DMS 273 treated with DMSO at 0.1 percent for 48 hours (cell line): Measurements from ENCODE around the gene LAMTOR5.

Source experiments
- DNase-seq: peaks from one replicate; lab custom pipeline; 2025; lab: John Stamatoyannopoulos, UW

Gene LAMTOR5

GRCh38 chr1:110387048-110387754 lies 20.3 kb downstream of the LAMTOR5 start:
- no peak for DNase-seq

DNA sequence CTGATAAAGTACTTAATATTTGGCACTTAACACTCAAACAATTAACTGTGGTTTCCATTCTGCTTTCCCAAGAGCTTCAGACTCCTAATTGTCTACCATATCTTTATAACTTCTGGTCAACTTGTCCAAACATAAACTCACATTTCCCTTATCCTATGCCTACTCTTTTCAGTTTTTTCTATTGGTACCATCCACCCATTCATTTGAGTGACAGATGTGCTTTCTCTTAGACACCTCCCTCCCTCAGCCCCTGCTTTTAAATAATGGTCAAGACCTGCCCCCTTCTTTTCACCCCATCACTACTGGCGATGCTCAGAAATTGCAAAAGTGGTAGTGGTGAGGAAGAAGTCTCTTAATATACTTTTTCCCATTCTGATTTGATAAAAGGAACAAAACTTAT lies 22.1 kb downstream of the LAMTOR5 start:
- DNase-seq: no peak

DNA sequence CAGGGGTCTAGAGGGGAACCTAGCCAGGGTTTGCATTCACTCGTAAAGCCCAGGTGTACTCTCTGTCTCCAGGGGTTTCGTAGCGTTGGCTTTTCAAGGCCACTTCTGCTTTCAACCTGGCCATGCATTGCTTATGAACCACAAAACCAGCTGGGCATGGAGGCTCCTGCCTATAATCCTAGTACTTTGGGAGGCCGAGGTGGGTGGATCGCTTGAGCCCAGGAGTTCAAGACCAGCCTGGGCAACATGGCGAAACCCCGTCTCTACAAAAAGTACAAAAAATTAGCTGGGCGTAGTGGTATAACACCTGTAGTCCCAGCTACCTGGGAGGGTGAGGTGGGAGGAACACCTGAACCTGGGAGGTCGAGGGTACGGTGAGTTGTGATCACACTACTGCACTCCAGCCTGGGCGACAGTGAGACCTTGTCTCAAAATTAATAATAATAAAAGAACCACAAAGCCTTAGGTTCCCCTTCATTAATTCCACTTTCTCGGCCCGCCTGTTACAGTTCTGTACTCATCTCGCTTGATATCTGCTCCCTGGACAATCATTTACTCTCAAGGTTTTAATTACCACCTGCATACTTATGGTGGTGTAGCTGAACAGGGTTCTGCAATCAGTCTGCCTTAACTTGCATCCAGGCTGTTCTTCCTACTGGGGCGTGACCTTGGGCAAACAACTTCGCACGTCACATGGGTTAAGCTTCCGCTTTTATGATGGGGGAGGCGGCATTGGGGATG lies 22.7 kb downstream of the LAMTOR5 start:
- no peak for DNase-seq

GRCh38 chr1:110383251-110383990 lies 24.1 kb downstream of the LAMTOR5 start:
- DNase-seq: no peak

GRCh38 chr1:110380672-110381283 lies 26.7 kb downstream of the LAMTOR5 start:
- no peak for DNase-seq

- no peak for DNase-seq
These were observed 32.0 kb downstream of the LAMTOR5 start for GRCh38 chr1:110375490-110375889.

GRCh38 chr1:110370827-110371226 lies 36.7 kb downstream of the LAMTOR5 start:
- DNase-seq: no peak

GRCh38 chr1:110364221-110364620 lies 43.3 kb downstream of the LAMTOR5 start:
- DNase-seq: no peak

DNA sequence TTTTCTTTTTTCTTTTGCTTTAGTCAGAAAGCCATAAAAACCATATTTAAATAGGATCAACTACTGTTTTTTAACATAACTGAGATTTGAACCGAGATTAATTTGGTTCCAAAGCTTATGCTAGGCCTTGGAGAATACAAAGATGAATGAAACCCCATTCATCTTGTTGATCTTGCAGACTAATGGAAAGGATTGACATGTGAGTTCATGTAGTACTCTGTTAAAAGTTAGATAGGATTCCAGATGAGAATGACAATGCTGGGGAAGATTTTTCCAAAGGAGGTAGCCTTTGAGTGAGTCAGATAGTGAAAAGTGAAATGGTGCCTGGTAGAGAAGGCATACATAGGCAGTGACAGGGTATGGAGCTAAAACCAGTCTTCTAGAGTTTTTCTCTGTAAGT lies 45.6 kb downstream of the LAMTOR5 start:
- no peak for DNase-seq

GRCh38 chr1:110360431-110360830 lies 47.1 kb downstream of the LAMTOR5 start:
- no peak for DNase-seq

DNA sequence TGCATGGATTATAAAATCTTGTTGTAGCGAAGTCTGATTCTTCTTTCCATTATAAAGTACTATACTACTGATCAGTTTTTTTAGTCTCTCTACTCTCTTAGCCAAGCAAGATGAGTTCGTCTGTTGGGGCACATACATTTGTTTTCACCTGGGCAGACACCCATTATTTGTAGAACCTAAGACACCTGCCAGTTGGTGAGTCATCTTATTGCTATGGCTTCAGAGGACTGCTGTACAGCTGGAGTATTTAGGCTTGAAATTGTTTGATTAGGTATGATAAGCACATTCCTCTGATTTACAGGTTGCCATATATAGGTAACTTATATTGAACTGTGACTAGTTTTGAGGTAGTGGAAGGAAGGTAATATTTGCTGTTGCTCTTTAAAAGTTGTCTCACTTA lies 51.1 kb downstream of the LAMTOR5 start:
- DNase-seq: no peak

DNA sequence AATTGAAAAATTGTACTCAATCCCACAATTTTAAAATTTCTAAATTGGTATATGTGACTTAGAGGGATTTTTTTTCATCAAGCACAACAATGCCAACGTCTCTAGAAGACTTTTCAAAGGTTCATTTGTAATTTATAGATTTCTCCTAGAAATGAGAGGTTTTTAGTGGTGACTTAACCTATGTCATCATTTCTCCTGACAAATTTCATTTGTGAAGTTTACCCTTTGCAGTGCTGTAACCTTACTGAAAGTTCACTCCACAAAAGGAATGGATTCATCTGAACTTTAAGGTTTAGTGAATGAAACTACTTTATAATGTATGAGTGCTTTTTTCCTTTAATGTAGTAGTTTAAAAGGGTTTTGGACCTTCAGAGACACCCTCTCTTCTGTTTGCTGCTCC lies 52.2 kb downstream of the LAMTOR5 start:
- DNase-seq: no peak
